ENCODE measurements around the gene BRF1. TPM values are rescaled to one million over a fixed set of nuclear protein-coding genes. Genes with fewer than 3 reads are reported as not detected.

Gene BRF1
- total RNA-seq, 1 donor from 2014 or later = 16.9 TPM

DNA sequence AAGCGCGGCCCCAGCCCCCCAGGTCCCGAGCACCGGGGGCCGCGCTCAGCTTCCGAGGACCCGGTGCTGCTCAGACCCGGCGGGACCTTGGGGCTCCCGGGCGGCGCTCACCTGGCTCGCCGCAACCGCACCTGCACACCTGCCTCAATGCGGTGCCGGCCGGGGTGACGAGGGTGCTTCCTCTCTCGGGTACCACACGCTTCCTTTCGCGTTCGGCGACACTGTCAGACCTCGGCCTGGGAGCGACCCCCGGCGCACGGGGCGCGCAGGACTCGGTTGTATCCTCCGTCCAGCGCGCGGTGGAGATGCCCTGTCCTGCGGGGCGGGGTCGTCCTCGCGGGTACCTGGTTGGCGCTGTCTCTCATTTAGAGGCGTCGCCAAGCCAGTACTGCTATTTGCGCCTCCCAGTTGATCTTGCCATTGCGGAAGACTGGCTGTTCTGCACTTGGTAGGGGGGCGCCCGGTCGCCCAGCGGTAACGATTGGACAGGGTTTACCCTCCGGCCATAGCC, 14.5 kb upstream of the BRF1 start:
- Histone ChIP-seq H3K79me2 (ENCODE audit: low read depth) (peaks cover 44% of the 10 kb centered on the region), H3K9ac (no peak overlapping the region), H3K4me3 (peak overlapping the region; percentile 83), H2AFZ (replicated peaks) (no peak overlapping the region), H3K9me3 (ENCODE audit: low read depth) (no peaks in the 10 kb centered on the region), H3K4me2 (peak overlapping the region; percentile 96), H3K4me1 (no peaks in the 10 kb centered on the region), H3F3A (ENCODE audit: low read depth) (peaks cover 20% of the 10 kb centered on the region), H3K36me3 (no peaks in the 10 kb centered on the region), H4K20me1 (ENCODE audit: low read depth) (peaks cover 29% of the 10 kb centered on the region), H3K27me3 (peaks cover 31% of the 10 kb centered on the region), H3K27ac (no peak overlapping the region)
- peak; percentile 66 for DNase-seq (ENCODE audit: low spot score)
- peak overlapping the region; percentile 12 for H3K27ac Mint-ChIP-seq
- H3K4me3 Mint-ChIP-seq = peak overlapping the region; percentile 90
- H3K36me3 Mint-ChIP-seq = peaks cover 3% of the 10 kb centered on the region
- H3K4me1 Mint-ChIP-seq = peaks cover 26% of the 10 kb centered on the region
- peaks cover 5% of the 10 kb centered on the region for H3K27me3 Mint-ChIP-seq (ENCODE audit: insufficient read depth, low read depth)
- TF ChIP-seq EZH2phosphoT487 (IDR thresholded peaks at IDR 0.05) (no peak), EZH2 (IDR thresholded peaks at IDR 0.05) (peak; percentile 54)
- H3K9me3 Mint-ChIP-seq = no peaks in the 10 kb centered on the region

DNA sequence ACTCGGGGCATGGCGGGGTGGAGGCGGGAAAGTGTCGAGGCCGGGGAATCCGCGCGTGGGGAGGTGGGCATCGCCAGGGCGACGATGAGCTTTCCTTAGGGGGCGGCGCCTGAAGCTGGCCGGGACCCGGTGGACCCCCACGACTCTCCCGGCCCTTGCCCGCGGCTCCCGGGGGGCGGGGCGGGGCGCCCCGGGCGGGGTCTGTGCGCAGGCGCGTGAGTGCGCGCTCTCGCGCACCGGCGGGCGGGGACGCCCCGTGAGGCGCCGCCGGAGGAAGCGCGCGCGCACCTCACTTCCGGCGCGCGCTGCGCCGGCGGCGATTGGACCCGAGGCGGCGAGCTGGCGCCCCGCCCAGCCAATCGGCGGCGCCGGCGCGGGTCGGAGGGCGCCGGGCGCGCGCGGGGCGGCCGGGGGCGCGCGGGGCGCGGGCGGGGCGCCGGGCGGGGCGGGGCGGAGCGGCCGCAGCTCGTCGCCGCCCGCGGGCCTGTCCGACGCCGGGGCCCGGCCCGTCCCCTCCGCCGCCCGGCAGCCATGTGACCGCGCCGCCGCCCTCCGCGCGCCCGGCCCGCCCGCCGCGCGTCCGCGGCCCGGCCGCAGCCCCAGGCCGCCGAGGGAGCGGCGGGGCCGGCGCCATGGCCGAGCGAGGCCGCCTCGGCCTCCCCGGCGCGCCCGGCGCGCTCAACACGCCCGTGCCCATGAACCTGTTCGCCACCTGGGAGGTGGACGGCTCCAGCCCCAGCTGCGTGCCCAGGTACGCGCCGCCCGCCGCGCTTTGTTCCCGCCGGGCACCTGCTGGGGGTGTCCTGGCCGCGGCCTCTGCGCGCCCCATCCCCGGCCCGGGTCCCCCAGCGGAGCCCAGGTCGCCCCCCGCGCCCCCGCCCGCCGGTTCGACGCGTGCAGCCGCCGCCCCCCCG, 13.7 kb upstream of the BRF1 start, which contains the start of gene PACS2:
Gene PACS2 (plus strand): TSS at position 462 of the 914 bp plus-strand sequence. CDS start 171 bp downstream, at position 633.
- no peak within 1 kb of the TSS for H3K9ac ChIP-seq
- H3K27me3 ChIP-seq = peaks cover 31% of the 10 kb centered on the region
- no peak for TF ChIP-seq EZH2 (IDR thresholded peaks at IDR 0.05)
- TF ChIP-seq, protein P1, sequence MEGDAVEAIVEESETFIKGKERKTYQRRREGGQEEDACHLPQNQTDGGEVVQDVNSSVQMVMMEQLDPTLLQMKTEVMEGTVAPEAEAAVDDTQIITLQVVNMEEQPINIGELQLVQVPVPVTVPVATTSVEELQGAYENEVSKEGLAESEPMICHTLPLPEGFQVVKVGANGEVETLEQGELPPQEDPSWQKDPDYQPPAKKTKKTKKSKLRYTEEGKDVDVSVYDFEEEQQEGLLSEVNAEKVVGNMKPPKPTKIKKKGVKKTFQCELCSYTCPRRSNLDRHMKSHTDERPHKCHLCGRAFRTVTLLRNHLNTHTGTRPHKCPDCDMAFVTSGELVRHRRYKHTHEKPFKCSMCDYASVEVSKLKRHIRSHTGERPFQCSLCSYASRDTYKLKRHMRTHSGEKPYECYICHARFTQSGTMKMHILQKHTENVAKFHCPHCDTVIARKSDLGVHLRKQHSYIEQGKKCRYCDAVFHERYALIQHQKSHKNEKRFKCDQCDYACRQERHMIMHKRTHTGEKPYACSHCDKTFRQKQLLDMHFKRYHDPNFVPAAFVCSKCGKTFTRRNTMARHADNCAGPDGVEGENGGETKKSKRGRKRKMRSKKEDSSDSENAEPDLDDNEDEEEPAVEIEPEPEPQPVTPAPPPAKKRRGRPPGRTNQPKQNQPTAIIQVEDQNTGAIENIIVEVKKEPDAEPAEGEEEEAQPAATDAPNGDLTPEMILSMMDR (IDR thresholded peaks at IDR 0.05) = no peak
- no peak for TF ChIP-seq EZH2phosphoT487 (IDR thresholded peaks at IDR 0.05)
- peak within 1 kb of the TSS; percentile 96 for H3K4me2 ChIP-seq
- H3K79me2 ChIP-seq (ENCODE audit: low read depth) = peaks cover 37% of the 10 kb centered on the region
- no peak within 1 kb of the TSS for H3K27ac ChIP-seq
- peaks cover 5% of the 10 kb centered on the region for H3K27me3 Mint-ChIP-seq (ENCODE audit: insufficient read depth, low read depth)
- peak; percentile 96 for DNase-seq (ENCODE audit: low spot score)
- H3K4me1 ChIP-seq = no peaks in the 10 kb centered on the region
- peaks cover 3% of the 10 kb centered on the region for H3K36me3 Mint-ChIP-seq
- H3K4me1 Mint-ChIP-seq = peaks cover 26% of the 10 kb centered on the region
- H3K9me3 Mint-ChIP-seq = no peaks in the 10 kb centered on the region
- peak within 1 kb of the TSS; percentile 86 for H3K27ac Mint-ChIP-seq
- peak within 1 kb of the TSS; percentile 86 for H2AFZ ChIP-seq (replicated peaks)
- peak within 1 kb of the TSS; percentile 92 for H3K4me3 Mint-ChIP-seq
- H3K9me3 ChIP-seq (ENCODE audit: low read depth) = no peaks in the 10 kb centered on the region
- no peaks in the 10 kb centered on the region for H3K36me3 ChIP-seq
- H3F3A ChIP-seq (ENCODE audit: low read depth) = peaks cover 20% of the 10 kb centered on the region
- H4K20me1 ChIP-seq (ENCODE audit: low read depth) = peaks cover 29% of the 10 kb centered on the region
- H3K4me3 ChIP-seq = peak within 1 kb of the TSS; percentile 83

DNA sequence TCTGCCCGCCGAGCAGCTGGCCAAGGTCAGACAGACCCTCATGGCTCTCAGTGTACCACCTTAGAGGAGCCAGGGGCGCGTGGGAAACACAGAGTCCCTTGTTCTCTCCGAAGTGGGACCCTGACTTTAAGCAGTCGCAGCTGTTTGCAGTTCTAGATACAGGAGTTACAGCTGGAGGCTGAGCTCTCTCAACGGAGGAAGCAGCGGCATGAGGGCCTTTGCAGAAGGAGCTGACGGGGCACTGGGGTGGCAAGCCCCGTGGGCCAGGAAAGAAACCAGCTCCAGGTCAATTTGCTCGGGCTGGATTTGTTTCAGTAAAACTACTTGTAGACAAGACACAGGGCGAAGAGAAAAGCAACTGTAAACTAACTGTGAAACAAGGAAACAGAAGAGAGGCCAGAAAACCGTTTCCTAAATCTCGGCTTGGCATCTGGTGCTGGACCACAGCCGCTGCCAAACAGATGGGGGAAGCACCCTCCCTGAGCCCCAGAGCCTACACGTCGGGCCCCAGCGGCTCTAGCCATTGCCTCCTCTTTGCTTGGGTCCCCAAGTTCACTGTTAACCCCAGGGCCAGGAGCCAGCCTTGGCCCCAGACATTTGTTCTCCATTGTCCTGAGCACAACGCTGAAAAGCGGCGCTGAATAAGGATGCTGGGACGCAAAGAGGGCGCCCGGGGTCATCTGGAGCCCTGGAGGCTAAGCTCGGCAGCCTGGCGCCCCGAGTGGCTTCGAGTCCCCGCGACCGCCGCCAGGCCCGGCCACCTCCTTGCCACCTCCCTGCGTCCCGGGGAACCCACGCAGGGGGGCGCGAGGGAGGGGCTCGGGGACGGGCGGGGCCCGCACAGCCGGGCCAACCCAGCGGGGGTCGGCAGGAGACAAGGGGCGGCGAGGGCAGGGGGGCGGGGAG, 12.8 kb upstream of the BRF1 start:
- TF ChIP-seq, protein P1 (IDR thresholded peaks at IDR 0.05) = no peak
- TF ChIP-seq EZH2 (IDR thresholded peaks at IDR 0.05) (no peak), EZH2phosphoT487 (IDR thresholded peaks at IDR 0.05) (no peak)
- H2AFZ ChIP-seq (replicated peaks) = peak overlapping the region; percentile 86

More for the DNA sequence above, 12.8 kb upstream of the BRF1 start:
- Mint-ChIP-seq H3K4me3 (peak overlapping the region; percentile 92), H3K36me3 (no peaks in the 10 kb centered on the region), H3K9me3 (no peaks in the 10 kb centered on the region), H3K27me3 (ENCODE audit: insufficient read depth, low read depth) (peaks cover 5% of the 10 kb centered on the region), H3K27ac (peak overlapping the region; percentile 86), H3K4me1 (peaks cover 26% of the 10 kb centered on the region)
- no peaks in the 10 kb centered on the region for H3K4me1 ChIP-seq
- H3K36me3 ChIP-seq = no peaks in the 10 kb centered on the region
- H3K4me3 ChIP-seq = peak overlapping the region; percentile 74
- peak overlapping the region; percentile 94 for H3K4me2 ChIP-seq
- peaks cover 20% of the 10 kb centered on the region for H3F3A ChIP-seq (ENCODE audit: low read depth)
- peaks cover 28% of the 10 kb centered on the region for H3K79me2 ChIP-seq (ENCODE audit: low read depth)
- H3K9me3 ChIP-seq (ENCODE audit: low read depth) = no peaks in the 10 kb centered on the region
- H3K9ac ChIP-seq = no peak overlapping the region
- DNase-seq (ENCODE audit: low spot score) = peak; percentile 74
- H3K27ac ChIP-seq = no peak overlapping the region
- peaks cover 31% of the 10 kb centered on the region for H3K27me3 ChIP-seq
- H4K20me1 ChIP-seq (ENCODE audit: low read depth) = peaks cover 29% of the 10 kb centered on the region
